ENCODE results near the gene UXS1. TPM values are rescaled to one million over a fixed set of nuclear protein-coding genes. Genes with fewer than 3 reads are reported as not detected.

Gene UXS1
- total RNA-seq, 4 donors from 2014 or later: 37.0 to 86.6 (median 62.5) TPM

GRCh38 chr2:106163948-106164545 is 30.1 kb downstream of the UXS1 start:
- TF ChIP-seq POLR2A (IDR thresholded peaks at IDR 0.05): no peak
- no peak for TF ChIP-seq CTCF (IDR thresholded peaks at IDR 0.05)
- no peak for TF ChIP-seq POLR2AphosphoS5 (IDR thresholded peaks at IDR 0.05)
- no peak for TF ChIP-seq EP300 (IDR thresholded peaks at IDR 0.05; ENCODE audit: low read depth)
- Histone ChIP-seq H3K27me3 (no peaks in the 10 kb centered on the region), H3K4me3 (no peak overlapping the region), H3K36me3 (no peaks in the 10 kb centered on the region), H3K9me3 (no peaks in the 10 kb centered on the region), H3K4me1 (no peaks in the 10 kb centered on the region), H3K27ac (no peak overlapping the region)
- in situ Hi-C loops (cut with MboI; ENCODE audit: low pct_ligation_motif_present in 1 of 4, low pct_unique_long_range_greater_than_20kb in 1 of 4, low sequenced_read_pairs in 3 of 4) (no loop called here), intact Hi-C loops (cut with DNase I; ENCODE audit: low total_unique reads) (no loop called here)
- WGBS, 2 donors (ENCODE audit: low coverage in 1 of 2): 53 to 83% methylated on average over 1 to 6 of the region's 6 CpGs
- DNase-seq: no peak

GRCh38 chr2:106161938-106162820 is 31.9 kb downstream of the UXS1 start:
- intact Hi-C loops (cut with DNase I; ENCODE audit: low total_unique reads) (no loop called here), in situ Hi-C loops (cut with MboI; ENCODE audit: low pct_ligation_motif_present in 1 of 4, low pct_unique_long_range_greater_than_20kb in 1 of 4, low sequenced_read_pairs in 3 of 4) (no loop called here)
- TF ChIP-seq EP300 (IDR thresholded peaks at IDR 0.05; ENCODE audit: low read depth) (no peak), POLR2AphosphoS5 (IDR thresholded peaks at IDR 0.05) (no peak), CTCF (IDR thresholded peaks at IDR 0.05) (no peak), POLR2A (IDR thresholded peaks at IDR 0.05) (no peak)
- H3K4me3 ChIP-seq: no peak overlapping the region
- 93 to 97% methylated on average over 10 to 11 of the region's 11 CpGs for WGBS, 2 donors (ENCODE audit: low coverage in 1 of 2)
- H3K27me3 ChIP-seq: no peaks in the 10 kb centered on the region
- no peaks in the 10 kb centered on the region for H3K4me1 ChIP-seq
- H3K9me3 ChIP-seq: no peaks in the 10 kb centered on the region
- DNase-seq: no peak
- peak overlapping the region in 1 of 4 donors; percentile 45 for H3K27ac ChIP-seq
- H3K36me3 ChIP-seq: no peaks in the 10 kb centered on the region

GRCh38 chr2:106161341-106161740 is 32.8 kb downstream of the UXS1 start:
- Histone ChIP-seq H3K4me3 (no peak overlapping the region), H3K9me3 (no peaks in the 10 kb centered on the region), H3K4me1 (no peaks in the 10 kb centered on the region), H3K27ac (peak overlapping the region; percentile 30 to 45 (median 38)), H3K27me3 (no peaks in the 10 kb centered on the region), H3K36me3 (no peaks in the 10 kb centered on the region)
- intact Hi-C loops (cut with DNase I; ENCODE audit: low total_unique reads) (no loop called here), in situ Hi-C loops (cut with MboI; ENCODE audit: low pct_ligation_motif_present in 1 of 4, low pct_unique_long_range_greater_than_20kb in 1 of 4, low sequenced_read_pairs in 3 of 4) (no loop called here)
- no peak for TF ChIP-seq POLR2AphosphoS5 (IDR thresholded peaks at IDR 0.05)
- TF ChIP-seq CTCF (IDR thresholded peaks at IDR 0.05): no peak
- no peak for TF ChIP-seq POLR2A (IDR thresholded peaks at IDR 0.05)
- no peak for DNase-seq
- 91 to 100% methylated on average over 1 to 4 of the region's 4 CpGs for WGBS, 2 donors (ENCODE audit: low coverage in 1 of 2)

GRCh38 chr2:106160786-106161261 is 33.3 kb downstream of the UXS1 start:
- WGBS, 2 donors (ENCODE audit: low coverage in 1 of 2): 68 to 74% methylated on average over 5 to 6 of the region's 6 CpGs
- Histone ChIP-seq H3K27ac (peak overlapping the region; percentile 30 to 45 (median 38)), H3K36me3 (no peaks in the 10 kb centered on the region), H3K4me1 (no peaks in the 10 kb centered on the region), H3K4me3 (no peak overlapping the region), H3K9me3 (no peaks in the 10 kb centered on the region), H3K27me3 (no peaks in the 10 kb centered on the region)
- intact Hi-C loops (cut with DNase I; ENCODE audit: low total_unique reads) (no loop called here), in situ Hi-C loops (cut with MboI; ENCODE audit: low pct_ligation_motif_present in 1 of 4, low pct_unique_long_range_greater_than_20kb in 1 of 4, low sequenced_read_pairs in 3 of 4) (no loop called here)
- no peak for TF ChIP-seq EP300 (IDR thresholded peaks at IDR 0.05; ENCODE audit: low read depth)
- TF ChIP-seq POLR2A (IDR thresholded peaks at IDR 0.05): no peak
- no peak for TF ChIP-seq CTCF (IDR thresholded peaks at IDR 0.05)
- TF ChIP-seq POLR2AphosphoS5 (IDR thresholded peaks at IDR 0.05): no peak
- DNase-seq: no peak

Data from transverse colon (tissue), 4 donors.